ENCODE measurements around the gene ZNF337.

DNA sequence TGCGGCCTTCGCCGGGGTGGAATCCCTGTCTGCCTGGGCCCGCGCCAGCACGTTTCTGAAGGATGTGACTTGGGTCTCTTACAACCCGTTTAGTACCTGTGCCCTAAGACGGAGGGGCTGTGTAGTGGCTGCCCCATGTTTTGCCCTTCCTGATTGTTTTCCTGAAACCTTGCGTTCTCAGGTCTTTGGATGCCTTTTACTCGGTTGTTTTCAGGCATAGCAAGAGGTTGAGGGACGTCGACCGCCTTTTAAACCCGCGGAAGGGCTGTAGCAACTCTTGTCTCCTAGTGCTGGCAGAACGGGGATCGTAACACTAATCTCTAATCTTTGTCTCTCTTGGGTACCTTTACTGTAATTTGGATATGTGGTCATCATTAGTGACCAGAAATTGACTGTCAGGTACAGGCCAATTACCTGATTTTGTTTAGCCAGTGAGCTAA lies 72.1 kb downstream of the ZNF337 start:
- TF ChIP-seq, protein P1, sequence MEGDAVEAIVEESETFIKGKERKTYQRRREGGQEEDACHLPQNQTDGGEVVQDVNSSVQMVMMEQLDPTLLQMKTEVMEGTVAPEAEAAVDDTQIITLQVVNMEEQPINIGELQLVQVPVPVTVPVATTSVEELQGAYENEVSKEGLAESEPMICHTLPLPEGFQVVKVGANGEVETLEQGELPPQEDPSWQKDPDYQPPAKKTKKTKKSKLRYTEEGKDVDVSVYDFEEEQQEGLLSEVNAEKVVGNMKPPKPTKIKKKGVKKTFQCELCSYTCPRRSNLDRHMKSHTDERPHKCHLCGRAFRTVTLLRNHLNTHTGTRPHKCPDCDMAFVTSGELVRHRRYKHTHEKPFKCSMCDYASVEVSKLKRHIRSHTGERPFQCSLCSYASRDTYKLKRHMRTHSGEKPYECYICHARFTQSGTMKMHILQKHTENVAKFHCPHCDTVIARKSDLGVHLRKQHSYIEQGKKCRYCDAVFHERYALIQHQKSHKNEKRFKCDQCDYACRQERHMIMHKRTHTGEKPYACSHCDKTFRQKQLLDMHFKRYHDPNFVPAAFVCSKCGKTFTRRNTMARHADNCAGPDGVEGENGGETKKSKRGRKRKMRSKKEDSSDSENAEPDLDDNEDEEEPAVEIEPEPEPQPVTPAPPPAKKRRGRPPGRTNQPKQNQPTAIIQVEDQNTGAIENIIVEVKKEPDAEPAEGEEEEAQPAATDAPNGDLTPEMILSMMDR (IDR thresholded peaks at IDR 0.05): no peak
- TF ChIP-seq POLR2A (IDR thresholded peaks at IDR 0.05): no peak
- TF ChIP-seq EP300 (IDR thresholded peaks at IDR 0.05): no peak

Measured in tibial nerve (tissue), 4 donors.